ENCODE measurements around the gene IL17REL. TPM values are rescaled to one million over a fixed set of nuclear protein-coding genes. Genes with fewer than 3 reads are reported as not detected.

The IL17REL gene
- total and polyA plus RNA-seq, 4 donors, result 0.02 to 0.51 (median 0.19) TPM; not detected in 1

GRCh38 chr22:50019316-50019715, 6.8 kb upstream of the IL17REL start:
- no peak for ATAC-seq (ENCODE audit: insufficient read depth, low FRiP score)
- H3K4me1 ChIP-seq (ENCODE audit: control insufficient read depth in 5 of 5, insufficient read depth in 5 of 5, low read length in 5 of 5), result peaks cover 0 to 8% (median 0%) of the 10 kb centered on the region in 5 donors
- no peak overlapping the region for H3K27ac ChIP-seq (ENCODE audit: low read depth in 1 of 2, low read length in 1 of 2)
- H3K27me3 ChIP-seq (ENCODE audit: control insufficient read depth in 3 of 3, insufficient read depth in 3 of 3, low read length in 2 of 3), result peaks cover 2 to 28% (median 13%) of the 10 kb centered on the region in 3 donors
- WGBS, 2 donors, result 58 to 62% methylated on average over 3 of the region's 3 CpGs
- no peak for DNase-seq
- no peak for TF ChIP-seq CTCF (IDR thresholded peaks at IDR 0.05; ENCODE audit: control extremely low read depth, extremely low read depth)
- no peak overlapping the region for H3K9ac ChIP-seq (ENCODE audit: insufficient read depth in 1 of 2, low read length in 2 of 2)
- H3K9me3 ChIP-seq (ENCODE audit: control insufficient read depth in 4 of 4, insufficient read depth in 3 of 4, low read length in 3 of 4), result peaks cover 0 to 7% (median under 1%) of the 10 kb centered on the region in 4 donors
- H3K36me3 ChIP-seq (ENCODE audit: control insufficient read depth in 4 of 4, insufficient read depth in 4 of 4, low read length in 4 of 4), result no peaks in the 10 kb centered on the region
- no peak overlapping the region for H3K4me3 ChIP-seq

- Histone ChIP-seq H3K9ac (ENCODE audit: insufficient read depth in 1 of 2, low read length in 2 of 2) (no peak overlapping the region), H3K27ac (ENCODE audit: low read depth in 1 of 2, low read length in 1 of 2) (no peak overlapping the region), H3K9me3 (ENCODE audit: control insufficient read depth in 4 of 4, insufficient read depth in 3 of 4, low read length in 3 of 4) (peaks cover 0 to 12% (median under 1%) of the 10 kb centered on the region in 4 donors), H3K27me3 (ENCODE audit: control insufficient read depth in 3 of 3, insufficient read depth in 3 of 3, low read length in 2 of 3) (peaks cover 8 to 34% (median 16%) of the 10 kb centered on the region in 3 donors), H3K4me3 (no peak overlapping the region), H3K4me1 (ENCODE audit: control insufficient read depth in 5 of 5, insufficient read depth in 5 of 5, low read length in 5 of 5) (peaks cover 0 to 8% (median 0%) of the 10 kb centered on the region in 5 donors), H3K36me3 (ENCODE audit: control insufficient read depth in 4 of 4, insufficient read depth in 4 of 4, low read length in 4 of 4) (no peaks in the 10 kb centered on the region)
- WGBS, 2 donors, result 53 to 57% methylated on average over 11 of the region's 11 CpGs
- no peak for DNase-seq
- no peak for ATAC-seq (ENCODE audit: insufficient read depth, low FRiP score)
- TF ChIP-seq CTCF (IDR thresholded peaks at IDR 0.05; ENCODE audit: control extremely low read depth, extremely low read depth), result no peak
Measured at GRCh38 chr22:50018608-50019285, 6.2 kb upstream of the IL17REL start.

DNA sequence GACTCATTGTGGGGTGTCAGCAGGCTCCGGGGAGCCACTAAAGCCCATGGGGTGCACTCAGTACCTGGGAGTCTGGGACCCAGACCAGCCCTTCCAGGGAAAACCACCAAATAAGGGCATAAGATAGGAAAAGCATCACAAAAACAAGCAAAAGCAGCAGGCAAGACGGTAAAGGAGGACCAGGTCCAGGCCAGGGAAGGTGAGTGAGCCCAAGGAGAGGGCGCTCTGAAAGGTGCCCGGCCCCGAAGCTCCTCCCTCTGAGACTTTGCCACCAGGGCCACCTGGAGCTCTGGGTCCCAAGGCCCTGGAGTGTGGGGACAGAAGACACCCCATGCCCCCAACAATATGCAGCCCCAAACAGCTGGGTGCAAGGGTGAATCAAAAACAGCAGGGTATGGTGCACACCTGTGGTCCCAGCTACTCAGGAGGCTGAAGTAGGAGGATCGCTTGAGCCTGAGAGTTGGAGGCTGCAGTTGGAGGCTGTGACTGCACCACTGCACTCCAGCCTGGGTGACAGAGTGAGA, 5.2 kb upstream of the IL17REL start:
- WGBS, 2 donors, result 87 to 91% methylated on average over 6 of the region's 6 CpGs

More for the DNA sequence above, 5.2 kb upstream of the IL17REL start:
- Histone ChIP-seq H3K36me3 (ENCODE audit: control insufficient read depth in 4 of 4, insufficient read depth in 4 of 4, low read length in 4 of 4) (no peaks in the 10 kb centered on the region), H3K27me3 (ENCODE audit: control insufficient read depth in 3 of 3, insufficient read depth in 3 of 3, low read length in 2 of 3) (peaks cover 8 to 43% (median 16%) of the 10 kb centered on the region in 3 donors), H3K9me3 (ENCODE audit: control insufficient read depth in 4 of 4, insufficient read depth in 3 of 4, low read length in 3 of 4) (peaks cover 0 to 12% (median under 1%) of the 10 kb centered on the region in 4 donors), H3K9ac (ENCODE audit: insufficient read depth in 1 of 2, low read length in 2 of 2) (no peak overlapping the region), H3K27ac (ENCODE audit: low read depth in 1 of 2, low read length in 1 of 2) (no peak overlapping the region), H3K4me1 (ENCODE audit: control insufficient read depth in 5 of 5, insufficient read depth in 5 of 5, low read length in 5 of 5) (peaks cover 0 to 8% (median 0%) of the 10 kb centered on the region in 5 donors), H3K4me3 (no peak overlapping the region)
- no peak for TF ChIP-seq CTCF (IDR thresholded peaks at IDR 0.05; ENCODE audit: control extremely low read depth, extremely low read depth)
- DNase-seq (no peak), ATAC-seq (ENCODE audit: insufficient read depth, low FRiP score) (no peak)
